ENCODE results near the gene PLEKHG1. TPM values are rescaled to one million over a fixed set of nuclear protein-coding genes. Genes with fewer than 3 reads are reported as not detected.

PLEKHG1 gene
- total RNA-seq, 1 experiment from 2014 or later, result 4.5 TPM

DNA sequence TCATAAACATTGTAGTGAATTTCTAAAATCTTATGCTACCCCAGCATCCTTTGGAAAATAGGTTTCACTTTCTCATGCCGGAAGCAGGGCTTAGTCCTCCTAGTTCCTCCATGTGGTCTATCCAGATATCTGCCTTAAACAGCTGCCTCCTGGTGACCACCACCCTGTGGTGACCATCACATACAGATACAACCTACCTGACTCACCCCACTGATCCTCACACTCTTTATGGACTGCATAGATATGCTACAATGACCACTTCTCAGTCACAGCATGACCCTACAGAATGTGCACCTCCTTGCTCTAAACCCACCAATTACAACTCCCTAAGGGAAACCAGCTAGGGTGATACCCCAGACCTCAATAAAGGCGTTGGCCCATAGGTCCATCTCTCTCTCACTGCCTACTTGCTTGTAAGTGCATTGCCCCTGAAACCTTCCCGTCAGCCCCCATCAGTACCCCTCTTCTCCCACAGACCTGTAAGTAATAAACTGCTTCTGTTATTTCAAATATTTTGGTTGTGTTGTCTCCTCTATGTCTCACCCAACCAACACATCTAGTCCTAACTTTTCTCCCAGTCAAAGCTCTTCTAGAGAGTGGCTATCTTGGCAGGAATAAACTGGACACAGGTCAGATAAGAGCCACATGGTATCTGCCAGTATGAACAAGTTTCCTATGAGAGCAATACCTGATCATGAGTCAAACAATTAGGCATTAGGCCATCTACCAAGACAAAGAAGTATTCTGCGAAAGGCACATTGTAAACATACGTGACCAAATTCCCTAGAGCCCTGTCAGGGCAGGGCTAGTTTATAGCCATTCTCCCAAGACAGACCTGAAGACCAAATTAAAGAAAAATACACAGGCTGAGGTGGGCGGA is 39.4 kb upstream of the PLEKHG1 start:
- Histone ChIP-seq H3K27me3 (replicated peaks; ENCODE audit: insufficient read depth, low read depth, low read length, poor library complexity) (no peaks in the 10 kb centered on the region), H3K36me3 (ENCODE audit: insufficient read depth, low read length, poor library complexity, severe bottlenecking) (no peaks in the 10 kb centered on the region), H3K4me1 (ENCODE audit: insufficient read depth, low read length, poor library complexity, severe bottlenecking) (no peaks in the 10 kb centered on the region), H3K9me3 (ENCODE audit: low read depth, low read length, poor library complexity, severe bottlenecking) (no peaks in the 10 kb centered on the region), H3K4me3 (ENCODE audit: low read depth, low read length, poor library complexity, severe bottlenecking) (no peak overlapping the region), H3K27ac (ENCODE audit: low read depth, low read length, poor library complexity, severe bottlenecking) (no peak overlapping the region)
- ChIA-PET POLR2A (ENCODE audit: low non-redundant PET) (no interaction called here), CTCF (no interaction called here)
- no peak for DNase-seq (ENCODE audit: low spot score)
- intact Hi-C loops (cut with micrococcal nuclease; ENCODE audit: unreplicated experiment), result no loop called here
- TF ChIP-seq, protein P1, sequence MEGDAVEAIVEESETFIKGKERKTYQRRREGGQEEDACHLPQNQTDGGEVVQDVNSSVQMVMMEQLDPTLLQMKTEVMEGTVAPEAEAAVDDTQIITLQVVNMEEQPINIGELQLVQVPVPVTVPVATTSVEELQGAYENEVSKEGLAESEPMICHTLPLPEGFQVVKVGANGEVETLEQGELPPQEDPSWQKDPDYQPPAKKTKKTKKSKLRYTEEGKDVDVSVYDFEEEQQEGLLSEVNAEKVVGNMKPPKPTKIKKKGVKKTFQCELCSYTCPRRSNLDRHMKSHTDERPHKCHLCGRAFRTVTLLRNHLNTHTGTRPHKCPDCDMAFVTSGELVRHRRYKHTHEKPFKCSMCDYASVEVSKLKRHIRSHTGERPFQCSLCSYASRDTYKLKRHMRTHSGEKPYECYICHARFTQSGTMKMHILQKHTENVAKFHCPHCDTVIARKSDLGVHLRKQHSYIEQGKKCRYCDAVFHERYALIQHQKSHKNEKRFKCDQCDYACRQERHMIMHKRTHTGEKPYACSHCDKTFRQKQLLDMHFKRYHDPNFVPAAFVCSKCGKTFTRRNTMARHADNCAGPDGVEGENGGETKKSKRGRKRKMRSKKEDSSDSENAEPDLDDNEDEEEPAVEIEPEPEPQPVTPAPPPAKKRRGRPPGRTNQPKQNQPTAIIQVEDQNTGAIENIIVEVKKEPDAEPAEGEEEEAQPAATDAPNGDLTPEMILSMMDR (conservative IDR thresholded peaks at IDR 0.05; ENCODE audit: low read depth, low read length), result no peak
- no peak for TF ChIP-seq EZH2 (IDR thresholded peaks at IDR 0.05; ENCODE audit: borderline replicate concordance, low read depth, low read length, poor library complexity, severe bottlenecking)
- BruUV-seq (replicated peaks), result no TSS peak

DNA sequence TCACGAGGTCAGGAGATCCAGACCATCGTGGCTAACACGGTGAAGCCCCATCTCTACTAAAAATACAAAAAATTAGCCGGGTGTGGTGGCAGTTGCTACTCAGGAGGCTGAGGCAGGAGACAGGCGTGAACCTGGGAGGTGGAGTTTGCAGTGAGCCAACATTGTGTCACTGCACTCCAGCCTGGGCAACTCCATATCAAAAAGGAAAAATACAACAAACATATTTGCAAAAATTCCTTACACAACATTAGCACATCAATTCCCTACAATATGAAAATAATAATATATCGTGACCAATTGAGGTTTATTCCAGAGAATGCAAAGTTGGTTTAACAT is 38.8 kb upstream of the PLEKHG1 start:
- ChIA-PET CTCF (no interaction called here), POLR2A (ENCODE audit: low non-redundant PET) (no interaction called here)
- Histone ChIP-seq H3K4me3 (ENCODE audit: low read depth, low read length, poor library complexity, severe bottlenecking) (no peak overlapping the region), H3K4me1 (ENCODE audit: insufficient read depth, low read length, poor library complexity, severe bottlenecking) (no peaks in the 10 kb centered on the region), H3K27ac (ENCODE audit: low read depth, low read length, poor library complexity, severe bottlenecking) (no peak overlapping the region), H3K27me3 (replicated peaks; ENCODE audit: insufficient read depth, low read depth, low read length, poor library complexity) (no peaks in the 10 kb centered on the region), H3K9me3 (ENCODE audit: low read depth, low read length, poor library complexity, severe bottlenecking) (no peaks in the 10 kb centered on the region), H3K36me3 (ENCODE audit: insufficient read depth, low read length, poor library complexity, severe bottlenecking) (no peaks in the 10 kb centered on the region)
- TF ChIP-seq EZH2 (IDR thresholded peaks at IDR 0.05; ENCODE audit: borderline replicate concordance, low read depth, low read length, poor library complexity, severe bottlenecking), result no peak
- TF ChIP-seq, protein P1 (conservative IDR thresholded peaks at IDR 0.05; ENCODE audit: low read depth, low read length), result no peak
- intact Hi-C loops (cut with micrococcal nuclease; ENCODE audit: unreplicated experiment), result no loop called here
- no TSS peak for BruUV-seq (replicated peaks)
- DNase-seq (ENCODE audit: low spot score), result no peak

DNA sequence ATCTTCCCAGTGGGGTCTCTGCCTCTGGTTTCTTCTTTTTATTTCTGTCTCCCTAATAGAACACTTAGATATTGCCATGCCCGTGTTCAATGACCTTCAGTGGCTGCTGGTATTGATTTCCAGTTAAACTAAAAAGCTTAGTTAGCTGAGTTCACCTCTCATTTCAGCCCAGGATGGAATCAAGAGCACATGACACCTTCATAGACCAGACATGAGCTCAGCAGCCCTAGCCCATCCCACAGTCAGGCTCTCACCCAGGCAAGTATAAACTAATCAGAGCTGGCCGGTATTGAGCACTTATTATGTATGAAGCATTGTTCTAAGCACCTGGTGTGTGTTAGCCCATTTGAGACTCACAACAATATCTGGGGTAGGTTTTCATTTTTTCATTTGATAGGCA is 33.7 kb upstream of the PLEKHG1 start:
- no peak for DNase-seq (ENCODE audit: low spot score)
- H3K4me1 ChIP-seq (ENCODE audit: insufficient read depth, low read length, poor library complexity, severe bottlenecking), result peaks cover 18% of the 10 kb centered on the region
- TF ChIP-seq EZH2 (IDR thresholded peaks at IDR 0.05; ENCODE audit: borderline replicate concordance, low read depth, low read length, poor library complexity, severe bottlenecking), result no peak
- TF ChIP-seq, protein P1 (conservative IDR thresholded peaks at IDR 0.05; ENCODE audit: low read depth, low read length), result no peak
- H3K27ac ChIP-seq (ENCODE audit: low read depth, low read length, poor library complexity, severe bottlenecking), result no peak overlapping the region
- CTCF ChIA-PET, result no interaction called here
- H3K9me3 ChIP-seq (ENCODE audit: low read depth, low read length, poor library complexity, severe bottlenecking), result no peaks in the 10 kb centered on the region
- intact Hi-C loops (cut with micrococcal nuclease; ENCODE audit: unreplicated experiment), result no loop called here
- no peaks in the 10 kb centered on the region for H3K27me3 ChIP-seq (replicated peaks; ENCODE audit: insufficient read depth, low read depth, low read length, poor library complexity)
- H3K36me3 ChIP-seq (ENCODE audit: insufficient read depth, low read length, poor library complexity, severe bottlenecking), result no peaks in the 10 kb centered on the region
- no peak overlapping the region for H3K4me3 ChIP-seq (ENCODE audit: low read depth, low read length, poor library complexity, severe bottlenecking)
- no TSS peak for BruUV-seq (replicated peaks)
- POLR2A ChIA-PET (ENCODE audit: low non-redundant PET), result no interaction called here
